Keratinocyte (primary cell): ENCODE data around the gene PVRIG.

Experiments
- EZH2 ChIP-seq: IDR thresholded peaks from one replicate; pipeline ENCODE4 v1.6.1; 2012; ENCODE audit warnings: inconsistent platforms, mild to moderate bottlenecking, low read length, moderate library complexity
- TF ChIP-seq, protein P1 (sequence below), 3 experiments: IDR thresholded peaks in 1 of 3; conservative IDR thresholded peaks in 1 of 3; optimal IDR thresholded peaks in 1 of 3; 2 replicates in 2 of 3; 3 replicates in 1 of 3; pipeline versions ENCODE3 to v1.5.1; 2011; ENCODE audit warnings: low read length in 3 of 3, mild to moderate bottlenecking in 3 of 3, moderate library complexity in 2 of 3, control low read depth in 1 of 3, inconsistent platforms in 1 of 3; ENCODE audit not compliant: insufficient read depth in 2 of 3; ENCODE audit errors: extremely low read depth in 1 of 3

- TF ChIP-seq, protein P1, sequence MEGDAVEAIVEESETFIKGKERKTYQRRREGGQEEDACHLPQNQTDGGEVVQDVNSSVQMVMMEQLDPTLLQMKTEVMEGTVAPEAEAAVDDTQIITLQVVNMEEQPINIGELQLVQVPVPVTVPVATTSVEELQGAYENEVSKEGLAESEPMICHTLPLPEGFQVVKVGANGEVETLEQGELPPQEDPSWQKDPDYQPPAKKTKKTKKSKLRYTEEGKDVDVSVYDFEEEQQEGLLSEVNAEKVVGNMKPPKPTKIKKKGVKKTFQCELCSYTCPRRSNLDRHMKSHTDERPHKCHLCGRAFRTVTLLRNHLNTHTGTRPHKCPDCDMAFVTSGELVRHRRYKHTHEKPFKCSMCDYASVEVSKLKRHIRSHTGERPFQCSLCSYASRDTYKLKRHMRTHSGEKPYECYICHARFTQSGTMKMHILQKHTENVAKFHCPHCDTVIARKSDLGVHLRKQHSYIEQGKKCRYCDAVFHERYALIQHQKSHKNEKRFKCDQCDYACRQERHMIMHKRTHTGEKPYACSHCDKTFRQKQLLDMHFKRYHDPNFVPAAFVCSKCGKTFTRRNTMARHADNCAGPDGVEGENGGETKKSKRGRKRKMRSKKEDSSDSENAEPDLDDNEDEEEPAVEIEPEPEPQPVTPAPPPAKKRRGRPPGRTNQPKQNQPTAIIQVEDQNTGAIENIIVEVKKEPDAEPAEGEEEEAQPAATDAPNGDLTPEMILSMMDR (optimal IDR thresholded peaks at IDR 0.05 in 1 of 3, IDR thresholded peaks at IDR 0.05 in 1 of 3, conservative IDR thresholded peaks at IDR 0.05 in 1 of 3; ENCODE audit: extremely low read depth in 1 of 3, insufficient read depth in 2 of 3, low read length in 3 of 3) = no peak
- TF ChIP-seq EZH2 = no peak
Observed at GRCh38 chr7:100208911-100209408, 10.8 kb upstream of the PVRIG start.
